ENCODE data around the gene ROBO2.

The ROBO2 gene

DNA sequence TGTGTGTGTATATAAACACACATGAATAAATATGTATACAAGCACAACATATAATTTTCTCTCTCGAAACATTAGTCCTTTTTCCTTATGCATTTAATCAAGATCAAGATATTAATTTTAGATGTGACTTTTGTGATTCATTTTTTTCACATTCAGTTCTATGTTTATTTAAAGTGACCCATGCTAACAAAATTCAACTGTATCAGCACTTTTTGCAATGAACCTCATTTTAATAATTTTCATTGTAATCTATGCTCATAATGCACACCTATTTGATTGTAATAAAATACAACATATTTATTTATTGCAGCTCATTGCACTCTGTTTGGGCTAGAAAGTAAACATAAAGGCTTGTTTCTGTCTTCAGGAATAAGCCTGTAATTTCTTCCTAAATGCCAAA, 586.3 kb downstream of the ROBO2 start:
- CTCF ChIA-PET = interaction anchor here (0.7 kb wide), 1 partner anchor 722 kb away, joined by 3 read pairs; no protein-coding TSS in a partner anchor
- TF ChIP-seq ZBTB17 (tag by site-specific recombination; IDR thresholded peaks at IDR 0.05) = no peak
- TF ChIP-seq YY1 (tag by site-specific recombination; IDR thresholded peaks at IDR 0.05) = no peak
- TF ChIP-seq ZNF214 (tag by site-specific recombination; IDR thresholded peaks at IDR 0.05; ENCODE audit: borderline replicate concordance) = no peak
- TF ChIP-seq, protein P1, sequence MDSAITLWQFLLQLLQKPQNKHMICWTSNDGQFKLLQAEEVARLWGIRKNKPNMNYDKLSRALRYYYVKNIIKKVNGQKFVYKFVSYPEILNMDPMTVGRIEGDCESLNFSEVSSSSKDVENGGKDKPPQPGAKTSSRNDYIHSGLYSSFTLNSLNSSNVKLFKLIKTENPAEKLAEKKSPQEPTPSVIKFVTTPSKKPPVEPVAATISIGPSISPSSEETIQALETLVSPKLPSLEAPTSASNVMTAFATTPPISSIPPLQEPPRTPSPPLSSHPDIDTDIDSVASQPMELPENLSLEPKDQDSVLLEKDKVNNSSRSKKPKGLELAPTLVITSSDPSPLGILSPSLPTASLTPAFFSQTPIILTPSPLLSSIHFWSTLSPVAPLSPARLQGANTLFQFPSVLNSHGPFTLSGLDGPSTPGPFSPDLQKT (IDR thresholded peaks at IDR 0.05; ENCODE audit: borderline replicate concordance, low read depth, low read length) = no peak
- TF ChIP-seq ZNF654 (tag by site-specific recombination; IDR thresholded peaks at IDR 0.05; ENCODE audit: low read depth) = no peak
- TF ChIP-seq, protein P2, sequence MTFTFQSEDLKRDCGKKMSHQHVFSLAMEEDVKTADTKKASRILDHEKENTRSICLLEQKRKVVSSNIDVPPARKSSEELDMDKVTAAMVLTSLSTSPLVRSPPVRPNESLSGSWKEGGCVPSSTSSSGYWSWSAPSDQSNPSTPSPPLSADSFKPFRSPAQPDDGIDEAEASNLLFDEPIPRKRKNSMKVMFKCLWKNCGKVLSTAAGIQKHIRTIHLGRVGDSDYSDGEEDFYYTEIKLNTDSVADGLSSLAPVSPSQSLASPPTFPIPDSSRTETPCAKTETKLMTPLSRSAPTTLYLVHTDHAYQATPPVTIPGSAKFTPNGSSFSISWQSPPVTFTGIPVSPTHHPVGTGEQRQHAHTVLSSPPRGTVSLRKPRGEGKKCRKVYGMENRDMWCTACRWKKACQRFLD (tag by site-specific recombination; IDR thresholded peaks at IDR 0.05) = no peak
- TF ChIP-seq ZNF768 (tag by site-specific recombination; IDR thresholded peaks at IDR 0.05) = no peak
- no peak for TF ChIP-seq ZNF133 (tag by site-specific recombination; IDR thresholded peaks at IDR 0.05)
- TF ChIP-seq ZNF548 (tag by site-specific recombination; IDR thresholded peaks at IDR 0.05) = no peak
- TF ChIP-seq GFI1B (tag by site-specific recombination; IDR thresholded peaks at IDR 0.05) = no peak
- TF ChIP-seq GLIS2 (tag by site-specific recombination; IDR thresholded peaks at IDR 0.05) = no peak
- TF ChIP-seq KLF1 (tag by site-specific recombination; IDR thresholded peaks at IDR 0.05) = no peak
- no peak for TF ChIP-seq ZNF555 (tag by site-specific recombination; conservative IDR thresholded peaks at IDR 0.05)
- no peak for TF ChIP-seq OVOL3 (tag by site-specific recombination; IDR thresholded peaks at IDR 0.05)
- TF ChIP-seq, protein P3, sequence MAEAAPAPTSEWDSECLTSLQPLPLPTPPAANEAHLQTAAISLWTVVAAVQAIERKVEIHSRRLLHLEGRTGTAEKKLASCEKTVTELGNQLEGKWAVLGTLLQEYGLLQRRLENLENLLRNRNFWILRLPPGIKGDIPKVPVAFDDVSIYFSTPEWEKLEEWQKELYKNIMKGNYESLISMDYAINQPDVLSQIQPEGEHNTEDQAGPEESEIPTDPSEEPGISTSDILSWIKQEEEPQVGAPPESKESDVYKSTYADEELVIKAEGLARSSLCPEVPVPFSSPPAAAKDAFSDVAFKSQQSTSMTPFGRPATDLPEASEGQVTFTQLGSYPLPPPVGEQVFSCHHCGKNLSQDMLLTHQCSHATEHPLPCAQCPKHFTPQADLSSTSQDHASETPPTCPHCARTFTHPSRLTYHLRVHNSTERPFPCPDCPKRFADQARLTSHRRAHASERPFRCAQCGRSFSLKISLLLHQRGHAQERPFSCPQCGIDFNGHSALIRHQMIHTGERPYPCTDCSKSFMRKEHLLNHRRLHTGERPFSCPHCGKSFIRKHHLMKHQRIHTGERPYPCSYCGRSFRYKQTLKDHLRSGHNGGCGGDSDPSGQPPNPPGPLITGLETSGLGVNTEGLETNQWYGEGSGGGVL (tag by site-specific recombination; IDR thresholded peaks at IDR 0.05) = no peak
- POLR2A ChIA-PET = no interaction called here
- no peaks in the 10 kb centered on the region for H3K4me1 ChIP-seq (ENCODE audit: control insufficient read depth, insufficient read depth, low read length)
- H3K27ac ChIP-seq (ENCODE audit: extremely low read depth, low read depth, low read length) = no peak overlapping the region
- H3K36me3 ChIP-seq (ENCODE audit: control insufficient read depth in 2 of 2, insufficient read depth in 1 of 2, low read length in 2 of 2) = no peaks in the 10 kb centered on the region
- no peak overlapping the region for H3K4me3 ChIP-seq (ENCODE audit: low read depth, low read length)
- H3K9me3 ChIP-seq (ENCODE audit: control insufficient read depth, insufficient read depth, low read depth, low read length) = no peaks in the 10 kb centered on the region; the same call in 1 of the 2 replicates

DNA sequence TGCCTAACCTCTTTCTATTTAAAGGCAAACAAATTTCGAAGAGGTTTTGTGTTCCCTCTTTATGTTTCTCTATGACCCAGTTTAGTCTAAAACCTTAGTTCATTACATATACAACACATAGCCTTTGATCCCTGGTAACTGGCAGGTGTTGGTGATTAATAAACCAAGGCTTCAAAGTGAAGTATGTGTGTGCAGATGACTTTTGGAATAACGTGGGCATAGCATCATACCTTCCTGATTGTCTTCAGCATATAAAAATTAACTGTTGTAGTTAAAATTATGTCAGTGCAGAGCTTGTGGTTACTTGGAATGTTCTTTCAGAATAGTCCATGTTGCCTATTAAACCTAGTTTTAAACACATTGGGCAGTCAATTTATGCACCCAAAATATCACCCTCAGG, 608.3 kb downstream of the ROBO2 start:
- H3K4me3 ChIP-seq (ENCODE audit: low read depth, low read length) = no peak overlapping the region
- H3K36me3 ChIP-seq (ENCODE audit: control insufficient read depth in 2 of 2, insufficient read depth in 1 of 2, low read length in 2 of 2) = no peaks in the 10 kb centered on the region
- H3K9me3 ChIP-seq (ENCODE audit: control insufficient read depth, insufficient read depth, low read depth, low read length) = no peaks in the 10 kb centered on the region
- no peaks in the 10 kb centered on the region; the same call in 1 of the 2 replicates for H3K4me1 ChIP-seq (ENCODE audit: control insufficient read depth, insufficient read depth, low read length)
- ChIA-PET CTCF (no interaction called here), POLR2A (no interaction called here)
- H3K27ac ChIP-seq (ENCODE audit: extremely low read depth, low read depth, low read length) = no peak overlapping the region
- TF ChIP-seq PRDM1 (tag by site-specific recombination; IDR thresholded peaks at IDR 0.05) (no peak), ZNF2 (tag by site-specific recombination; IDR thresholded peaks at IDR 0.05) (no peak), SETDB1 (IDR thresholded peaks at IDR 0.05; ENCODE audit: insufficient read length, low read length) (no peak), ZBTB48 (tag by site-specific recombination; IDR thresholded peaks at IDR 0.05) (no peak), ZNF610 (tag by site-specific recombination; IDR thresholded peaks at IDR 0.05; ENCODE audit: borderline replicate concordance) (no peak), SP3 (tag by site-specific recombination; IDR thresholded peaks at IDR 0.05) (no peak), ZNF626 (tag by site-specific recombination; IDR thresholded peaks at IDR 0.05) (no peak), SCRT2 (tag by site-specific recombination; IDR thresholded peaks at IDR 0.05) (no peak), YY2 (tag by site-specific recombination; IDR thresholded peaks at IDR 0.05) (no peak), ZNF624 (tag by site-specific recombination; IDR thresholded peaks at IDR 0.05) (no peak), ZNF354C (tag by site-specific recombination; IDR thresholded peaks at IDR 0.05; ENCODE audit: borderline replicate concordance, low read depth) (no peak), ZFHX2 (tag by site-specific recombination; conservative IDR thresholded peaks at IDR 0.05) (no peak), ZBTB21 (tag by site-specific recombination; IDR thresholded peaks at IDR 0.05) (no peak), ZNF660 (tag by site-specific recombination; IDR thresholded peaks at IDR 0.05) (no peak)
- TF ChIP-seq, protein P4, sequence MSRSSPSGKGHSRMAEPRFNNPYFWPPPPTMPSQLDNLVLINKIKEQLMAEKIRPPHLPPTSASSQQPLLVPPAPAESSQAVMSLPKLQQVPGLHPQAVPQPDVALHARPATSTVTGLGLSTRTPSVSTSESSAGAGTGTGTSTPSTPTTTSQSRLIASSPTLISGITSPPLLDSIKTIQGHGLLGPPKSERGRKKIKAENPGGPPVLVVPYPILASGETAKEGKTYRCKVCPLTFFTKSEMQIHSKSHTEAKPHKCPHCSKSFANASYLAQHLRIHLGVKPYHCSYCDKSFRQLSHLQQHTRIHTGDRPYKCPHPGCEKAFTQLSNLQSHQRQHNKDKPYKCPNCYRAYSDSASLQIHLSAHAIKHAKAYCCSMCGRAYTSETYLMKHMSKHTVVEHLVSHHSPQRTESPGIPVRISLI (tag by site-specific recombination; IDR thresholded peaks at IDR 0.05) = no peak
- TF ChIP-seq, protein P5, sequence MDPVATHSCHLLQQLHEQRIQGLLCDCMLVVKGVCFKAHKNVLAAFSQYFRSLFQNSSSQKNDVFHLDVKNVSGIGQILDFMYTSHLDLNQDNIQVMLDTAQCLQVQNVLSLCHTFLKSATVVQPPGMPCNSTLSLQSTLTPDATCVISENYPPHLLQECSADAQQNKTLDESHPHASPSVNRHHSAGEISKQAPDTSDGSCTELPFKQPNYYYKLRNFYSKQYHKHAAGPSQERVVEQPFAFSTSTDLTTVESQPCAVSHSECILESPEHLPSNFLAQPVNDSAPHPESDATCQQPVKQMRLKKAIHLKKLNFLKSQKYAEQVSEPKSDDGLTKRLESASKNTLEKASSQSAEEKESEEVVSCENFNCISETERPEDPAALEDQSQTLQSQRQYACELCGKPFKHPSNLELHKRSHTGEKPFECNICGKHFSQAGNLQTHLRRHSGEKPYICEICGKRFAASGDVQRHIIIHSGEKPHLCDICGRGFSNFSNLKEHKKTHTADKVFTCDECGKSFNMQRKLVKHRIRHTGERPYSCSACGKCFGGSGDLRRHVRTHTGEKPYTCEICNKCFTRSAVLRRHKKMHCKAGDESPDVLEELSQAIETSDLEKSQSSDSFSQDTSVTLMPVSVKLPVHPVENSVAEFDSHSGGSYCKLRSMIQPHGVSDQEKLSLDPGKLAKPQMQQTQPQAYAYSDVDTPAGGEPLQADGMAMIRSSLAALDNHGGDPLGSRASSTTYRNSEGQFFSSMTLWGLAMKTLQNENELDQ (tag by site-specific recombination; IDR thresholded peaks at IDR 0.05; ENCODE audit: low read depth) = no peak

All from HEK293 (cell line).